Upper lobe of left lung (tissue), 6 donors: Measurements from ENCODE around the gene RHOT1. TPM values are rescaled to one million over a fixed set of nuclear protein-coding genes. Genes with fewer than 3 reads are reported as not detected.
"Not testable (repeated sequence)": the region's sequence is repeated elsewhere in the genome, so short reads cannot be mapped to it uniquely, and the experiment has no call there.

ENCODE experiments used
- ATAC-seq, 2 donors: fragments of 200-7000 bp; cut with Tn5 transposase; one replicate each; pipeline ENCODE4 v1.9.1; 2022; ENCODE audit warnings: mild to moderate bottlenecking in 2 of 2, moderate library complexity in 2 of 2; ENCODE audit not compliant: low FRiP score in 2 of 2
- DNase-seq, 2 donors: peaks; one replicate each; pipeline ENCODE4 v3.0.0-alpha.2; 2019 to 2020
- H3K27ac ChIP-seq, 4 donors: fragments of 200-600 bp; sonication (generic); one replicate each; pipeline ENCODE4 v1.5.1; 2016 to 2019
- H3K27me3 ChIP-seq, 4 donors: fragments of 200-600 bp; sonication (generic); one replicate each; pipeline ENCODE4 v1.5.1; 2017 to 2019
- H3K36me3 ChIP-seq, 4 donors: fragments of 200-600 bp; sonication (generic); one replicate each; pipeline ENCODE4 v1.5.1; 2016 to 2019
- H3K4me1 ChIP-seq, 4 donors: fragments of 200-600 bp; sonication (generic); one replicate each; pipeline ENCODE4 v1.5.1; 2018 to 2019
- H3K4me3 ChIP-seq, 4 donors: fragments of 200-600 bp; sonication (generic); one replicate each; pipeline ENCODE4 v1.5.1; 2017 to 2019; ENCODE audit warnings: mild to moderate bottlenecking in 2 of 4, moderate library complexity in 1 of 4
- H3K9me3 ChIP-seq, 4 donors: fragments of 200-600 bp; sonication (generic); one replicate each; pipeline ENCODE4 v1.5.1; 2018 to 2019
- CTCF ChIP-seq, 6 experiments: fragments of 450-650 bp in 4 of 6; fragments of 200-600 bp in 2 of 6; sonication (generic) in 2 of 6; IDR thresholded peaks; one replicate each; pipeline ENCODE4 v1.5.1; 2016 to 2019; ENCODE audit warnings: antibody characterized with exemption in 6 of 6
- EP300 ChIP-seq, 4 donors: sonication (generic); formaldehyde crosslinking; IDR thresholded peaks; one replicate each; pipeline ENCODE4 v1.5.1; 2017; ENCODE audit warnings: antibody characterized with exemption in 4 of 4, control low read depth in 2 of 4
- POLR2A ChIP-seq, 4 donors: fragments of 450-650 bp; IDR thresholded peaks; one replicate each; pipeline ENCODE4 v1.5.1; 2016 to 2017; ENCODE audit warnings: antibody characterized with exemption in 4 of 4, mild to moderate bottlenecking in 2 of 4
- POLR2AphosphoS5 ChIP-seq, 2 donors: sonication (generic); formaldehyde crosslinking; IDR thresholded peaks; one replicate each; pipeline ENCODE4 v1.5.1; 2017; ENCODE audit warnings: antibody characterized with exemption in 2 of 2
- WGBS, 2 donors: methylation state at CpG; one replicate each; pipeline ENCODE4 v1.1.5; 2017 to 2018; 5-methylcytosine and 5-hydroxymethylcytosine counted together
- total RNA-seq, 6 donors: library from RNA; depleted of rRNA in 4 of 6; stranded (reverse); fragments of >200 nt in 4 of 6; gene quantifications; one replicate each; pipeline versions ENCODE4 v1.1.0 to v1.2.1, GENCODE V29; 2016 to 2021
- donor health status: DM: no; HTN: no; CAD: no; lungs with moderate emphysema.
- donor health status: DM: no; HTN: yes; CAD: no; lungs with severe emphysema.

RHOT1 gene
- total RNA-seq, 6 donors from 2014 or later: 37.2 to 110 (median 52.2) TPM

DNA sequence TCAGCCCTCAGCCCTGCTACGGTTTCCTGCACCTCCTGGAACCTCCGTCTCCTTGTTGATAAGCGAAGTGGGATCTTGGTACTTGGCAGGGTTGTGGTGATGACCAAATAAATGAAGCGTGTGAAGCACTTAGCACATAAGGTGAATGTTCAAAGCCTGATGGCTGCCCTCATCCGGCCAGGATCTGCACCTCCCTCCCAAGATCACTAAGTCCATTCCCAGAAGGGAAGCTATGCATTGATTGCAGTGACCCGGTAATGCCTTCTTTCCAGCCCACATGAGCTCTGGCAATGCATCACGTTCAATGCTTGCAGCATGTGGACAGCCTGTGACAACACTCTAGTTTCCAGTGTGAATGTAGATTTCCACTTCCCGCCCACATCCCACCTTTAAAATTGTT, 24.9 kb upstream of the RHOT1 start:
- no peaks in the 10 kb centered on the region for H3K36me3 ChIP-seq
- no peak for TF ChIP-seq EP300 (IDR thresholded peaks at IDR 0.05)
- TF ChIP-seq POLR2A (IDR thresholded peaks at IDR 0.05): no peak
- no peak for TF ChIP-seq POLR2AphosphoS5 (IDR thresholded peaks at IDR 0.05)
- no peak for TF ChIP-seq CTCF (IDR thresholded peaks at IDR 0.05)
- no peaks in the 10 kb centered on the region for H3K9me3 ChIP-seq
- no peaks in the 10 kb centered on the region for H3K4me1 ChIP-seq
- WGBS, 2 donors: 58 to 62% methylated on average over 7 to 8 of the region's 8 CpGs
- no peaks in the 10 kb centered on the region for H3K27me3 ChIP-seq
- DNase-seq: no peak
- H3K27ac ChIP-seq: no peak overlapping the region
- H3K4me3 ChIP-seq: no peak overlapping the region
- ATAC-seq: no peak

- not testable (repeated sequence) for H3K27ac ChIP-seq, H3K9me3 ChIP-seq, H3K4me1 ChIP-seq, H3K27me3 ChIP-seq, H3K4me3 ChIP-seq, H3K36me3 ChIP-seq, DNase-seq, ATAC-seq
- 92 to 96% methylated on average over 3 of the region's 3 CpGs for WGBS, 2 donors
Observed at GRCh38 chr17:32118088-32118487, 24.2 kb upstream of the RHOT1 start.

DNA sequence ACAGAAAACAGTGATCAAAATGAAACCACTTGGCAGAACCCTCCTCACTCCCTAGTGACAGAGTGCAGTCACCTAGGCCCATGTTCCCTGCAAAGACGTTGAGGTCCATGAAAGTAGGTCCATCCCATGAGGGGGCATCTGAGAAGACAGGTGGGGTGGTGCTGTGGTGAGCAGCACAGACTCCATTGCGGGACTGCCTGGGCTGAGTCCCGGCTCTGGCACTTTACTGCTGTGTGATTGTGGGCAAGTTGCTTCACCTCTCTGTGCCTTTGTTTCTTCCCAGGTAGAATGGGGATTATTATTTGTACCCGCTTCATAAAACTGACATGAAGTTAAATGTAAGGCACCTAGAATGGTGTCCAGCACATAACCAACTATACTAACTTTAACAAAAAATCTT, 23.5 kb upstream of the RHOT1 start:
- 91 to 94% methylated on average over 2 to 4 of the region's 4 CpGs for WGBS, 2 donors
- no peak for DNase-seq
- no peak overlapping the region for H3K4me3 ChIP-seq

DNA sequence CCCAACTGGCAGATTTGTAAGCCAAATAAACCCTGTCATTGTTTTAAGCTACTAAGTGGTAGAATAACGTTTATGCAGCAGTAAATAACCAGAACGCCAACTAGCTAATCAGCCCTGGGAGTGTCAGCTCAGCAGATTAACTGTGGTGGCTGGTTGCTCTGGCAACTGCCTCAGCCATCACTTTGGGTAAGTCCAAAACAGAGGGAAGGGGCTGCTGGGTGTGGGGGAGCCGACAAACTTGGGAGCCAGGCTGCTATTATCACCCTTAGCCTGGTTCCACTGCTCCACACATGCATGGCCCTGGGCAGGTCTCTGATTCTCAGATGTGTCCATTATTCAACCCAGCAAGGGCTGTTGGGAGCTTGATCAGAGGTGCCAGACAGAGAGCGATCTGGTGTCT, 22.2 kb upstream of the RHOT1 start:
- 64 to 77% methylated on average over 4 of the region's 4 CpGs for WGBS, 2 donors
- Histone ChIP-seq H3K4me1 (no peaks in the 10 kb centered on the region), H3K27ac (no peak overlapping the region), H3K4me3 (no peak overlapping the region), H3K27me3 (no peaks in the 10 kb centered on the region), H3K9me3 (no peaks in the 10 kb centered on the region), H3K36me3 (no peaks in the 10 kb centered on the region)
- TF ChIP-seq EP300 (IDR thresholded peaks at IDR 0.05) (no peak), POLR2A (IDR thresholded peaks at IDR 0.05) (no peak), POLR2AphosphoS5 (IDR thresholded peaks at IDR 0.05) (no peak), CTCF (IDR thresholded peaks at IDR 0.05) (no peak)
- ATAC-seq: no peak
- DNase-seq: no peak

More for the DNA sequence above, 23.5 kb upstream of the RHOT1 start:
- ATAC-seq: no peak
- H3K36me3 ChIP-seq: no peaks in the 10 kb centered on the region
- no peaks in the 10 kb centered on the region for H3K9me3 ChIP-seq
- H3K27me3 ChIP-seq: no peaks in the 10 kb centered on the region
- TF ChIP-seq EP300 (IDR thresholded peaks at IDR 0.05) (no peak), POLR2A (IDR thresholded peaks at IDR 0.05) (no peak), POLR2AphosphoS5 (IDR thresholded peaks at IDR 0.05) (no peak), CTCF (IDR thresholded peaks at IDR 0.05) (no peak)
- H3K4me1 ChIP-seq: no peaks in the 10 kb centered on the region
- H3K27ac ChIP-seq: no peak overlapping the region

GRCh38 chr17:32120716-32121115, 21.6 kb upstream of the RHOT1 start:
- H3K27me3 ChIP-seq: no peaks in the 10 kb centered on the region
- no peak for DNase-seq
- H3K27ac ChIP-seq: no peak overlapping the region
- no peak for TF ChIP-seq POLR2AphosphoS5 (IDR thresholded peaks at IDR 0.05)
- TF ChIP-seq POLR2A (IDR thresholded peaks at IDR 0.05): no peak
- no peak for TF ChIP-seq EP300 (IDR thresholded peaks at IDR 0.05)
- no peak for TF ChIP-seq CTCF (IDR thresholded peaks at IDR 0.05)
- H3K36me3 ChIP-seq: no peaks in the 10 kb centered on the region
- no peak overlapping the region for H3K4me3 ChIP-seq
- no peaks in the 10 kb centered on the region for H3K9me3 ChIP-seq
- WGBS, 2 donors: 60 to 77% methylated on average over 3 of the region's 3 CpGs
- no peaks in the 10 kb centered on the region for H3K4me1 ChIP-seq
- ATAC-seq: no peak
